CD4-positive, alpha-beta T cell treated with Interleukin-6 at 100 ng/mL for 8 hours (primary cell): Measurements from ENCODE around the gene NRROS.
"Not testable (repeated sequence)": the region's sequence is repeated elsewhere in the genome, so short reads cannot be mapped to it uniquely, and the experiment has no call there.

Experiments used
- DNase-seq: peaks from one replicate; pipeline ENCODE4 v3.0.0-alpha.2; 2020; ENCODE audit warnings: mixed read lengths, low spot score

The NRROS gene

DNA sequence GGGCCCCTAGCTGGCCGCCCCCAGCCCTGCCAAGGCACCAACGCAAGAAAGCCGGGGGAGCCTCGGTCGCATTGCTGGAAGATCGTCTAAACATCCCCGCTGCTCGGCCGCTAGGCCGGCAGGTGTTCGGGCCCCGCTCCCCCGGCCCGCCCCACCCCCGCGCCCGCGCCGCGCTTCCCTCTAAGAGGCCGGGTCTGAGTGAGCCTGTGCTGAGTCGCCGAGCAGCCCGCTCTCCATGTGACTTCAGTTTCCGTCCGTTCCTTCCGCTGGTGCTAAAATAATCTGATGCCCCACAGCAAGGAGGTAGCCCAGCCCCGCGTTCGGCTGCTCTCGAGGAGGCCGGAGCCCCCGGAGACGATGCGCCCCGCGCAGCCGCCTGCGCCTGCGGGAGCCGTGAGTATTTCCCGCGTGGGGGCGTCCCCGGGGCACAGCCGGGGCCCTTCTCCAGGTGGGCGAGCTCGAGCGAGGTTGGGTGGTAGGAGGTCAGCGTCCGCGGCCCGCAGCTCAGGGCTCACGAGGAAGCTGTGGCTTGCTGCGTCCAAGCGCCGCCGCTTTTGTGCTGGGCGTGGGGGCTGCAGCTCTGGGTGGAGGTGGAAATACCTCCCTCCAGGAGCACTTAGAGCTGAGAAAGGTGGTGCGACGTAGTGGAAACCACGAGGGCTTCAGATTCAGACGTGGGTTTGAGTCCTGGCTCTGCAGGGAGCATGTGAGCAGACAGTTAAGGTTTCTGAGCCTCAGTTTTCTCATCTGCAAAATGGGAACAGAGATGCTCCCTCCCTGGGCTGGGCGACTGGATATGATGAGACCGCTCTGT is at the start of gene NRROS:
Gene NRROS, plus strand, starts transcription at position 212 of the 814 bp plus-strand sequence. CDS start 14,846 bp downstream, outside the sequence.
- DNase-seq = peak; percentile 65

DNA sequence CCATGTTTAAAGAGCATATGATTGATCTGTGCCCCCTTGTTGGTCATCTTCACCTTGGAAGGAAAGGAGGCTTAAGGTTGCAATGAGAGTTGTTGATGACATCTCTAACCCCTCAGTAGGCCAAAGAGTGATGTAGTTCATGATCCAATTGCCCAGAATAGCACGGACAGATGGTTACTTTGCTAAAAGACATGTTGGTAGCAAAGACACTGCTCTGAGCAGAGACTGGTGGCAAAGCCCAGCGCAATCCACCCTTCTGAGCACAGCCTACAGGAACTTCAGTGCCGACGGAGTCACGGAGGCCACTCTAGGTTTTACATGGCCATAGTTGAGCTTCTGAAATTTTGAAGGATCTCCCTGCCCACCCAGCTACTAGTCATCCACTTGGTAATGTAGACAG is 49.2 kb upstream of the NRROS start:
- DNase-seq = no peak

DNA sequence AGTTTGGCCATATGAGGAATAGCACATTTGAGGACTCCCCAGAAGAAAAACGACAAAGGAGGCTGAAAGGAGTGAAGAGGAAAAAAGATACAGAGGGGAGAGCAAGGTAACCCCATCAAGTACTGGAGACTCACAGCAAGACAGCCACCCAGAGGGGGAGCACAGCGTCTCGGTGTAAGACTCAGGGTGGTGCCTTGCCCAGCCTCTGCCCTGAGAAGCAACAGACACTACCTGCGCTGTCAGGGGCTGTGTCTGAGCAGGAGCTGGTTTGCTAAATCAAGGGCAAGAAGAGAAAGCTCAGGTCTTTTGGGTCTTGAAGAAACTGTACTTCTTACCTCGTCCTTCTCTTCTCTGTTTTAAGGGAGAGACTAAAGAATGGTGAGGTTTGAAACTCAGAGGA is 43.1 kb upstream of the NRROS start:
- DNase-seq = no peak

DNA sequence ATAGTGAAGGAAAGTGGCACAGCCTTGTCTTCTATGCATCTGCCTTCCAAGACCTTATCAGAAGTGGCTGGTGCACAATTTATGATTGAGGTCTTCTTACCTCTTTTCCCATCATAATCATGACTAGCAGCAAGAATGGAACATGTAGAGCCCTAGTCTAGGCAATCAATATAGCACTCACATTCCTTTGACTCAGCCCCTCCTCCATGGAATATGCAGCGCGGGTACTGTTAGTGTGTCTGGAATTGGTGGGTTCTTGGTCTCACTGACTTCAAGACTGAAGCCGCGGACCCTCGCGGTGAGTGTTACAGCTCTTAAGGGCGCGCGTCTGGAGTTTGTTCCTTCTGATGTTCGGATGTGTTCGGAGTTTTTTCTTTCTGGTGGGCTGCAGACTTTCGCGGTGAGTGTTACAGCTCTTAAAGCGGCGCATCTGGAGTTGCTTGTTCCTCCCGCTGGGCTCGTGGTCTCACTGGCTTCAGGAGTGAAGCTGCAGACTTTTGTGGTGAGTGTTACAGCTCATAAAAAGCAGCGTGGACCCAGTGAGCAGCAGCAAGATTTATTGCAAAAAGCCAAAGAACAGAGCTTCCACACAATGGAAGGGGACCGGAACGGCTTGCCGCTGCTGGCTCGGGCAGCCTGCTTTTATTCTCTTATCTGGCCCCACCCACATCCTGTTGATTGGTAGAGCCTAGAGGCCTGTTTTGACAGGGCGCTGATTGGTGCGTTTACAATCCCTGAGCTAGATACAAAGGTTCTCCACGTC is 41.3 kb upstream of the NRROS start:
- DNase-seq = peak; percentile 66

DNA sequence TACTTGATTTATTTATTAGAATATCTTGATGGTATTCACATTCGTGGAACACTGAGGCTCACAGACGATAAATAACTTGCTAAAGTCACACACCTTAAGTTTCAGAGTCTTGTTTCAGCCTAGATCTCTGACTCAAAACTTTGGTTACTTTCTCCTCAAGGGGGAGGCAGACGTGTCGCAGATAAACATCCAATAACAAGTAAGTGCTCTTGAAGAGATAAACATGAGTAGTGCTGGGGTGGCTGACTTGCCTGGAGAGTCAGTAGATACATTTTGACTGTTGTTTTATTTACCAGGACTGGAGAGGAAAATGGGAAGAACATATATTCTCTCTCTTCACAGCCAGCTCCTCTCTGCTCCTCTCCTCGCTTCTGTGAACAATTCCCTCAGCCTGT is 39.8 kb upstream of the NRROS start:
- no peak for DNase-seq

DNA sequence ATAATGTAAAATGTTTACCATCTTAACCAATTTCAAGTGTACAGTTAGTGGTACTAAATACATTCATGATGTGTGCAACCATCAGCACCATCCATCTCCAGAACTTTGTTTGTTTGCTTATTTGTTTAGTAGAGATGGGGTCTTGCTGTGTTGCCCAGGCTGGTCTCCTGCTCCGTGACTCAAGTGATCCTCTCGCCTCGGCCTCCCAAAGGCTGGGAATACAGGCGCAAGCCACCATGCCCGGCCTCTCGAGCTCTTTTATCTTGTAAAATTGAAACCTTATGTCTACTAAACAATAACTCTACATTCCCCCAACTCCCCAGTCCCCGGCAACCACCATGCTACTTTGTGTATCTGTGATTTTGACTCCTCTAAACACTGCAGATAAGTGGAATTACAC is 39.1 kb upstream of the NRROS start:
- no peak for DNase-seq

DNA sequence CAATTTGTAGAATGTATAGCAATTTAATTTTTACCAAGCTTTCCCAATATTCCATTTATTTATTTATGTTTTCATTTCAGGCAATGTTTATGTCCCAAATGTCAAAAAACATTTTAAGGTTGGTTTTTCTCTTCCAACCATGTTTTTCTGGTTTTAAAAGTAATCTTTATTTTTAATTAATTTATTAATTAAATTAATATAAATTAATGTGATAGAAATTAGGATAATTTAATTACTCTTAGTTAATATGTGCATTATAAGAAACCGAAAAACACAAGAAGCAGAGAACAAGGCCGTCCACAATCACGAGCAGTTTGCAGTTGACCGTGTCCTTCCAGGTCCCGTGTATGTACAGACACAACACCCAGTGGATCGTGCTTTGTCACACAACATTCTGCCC is 36.8 kb upstream of the NRROS start:
- DNase-seq = no peak

DNA sequence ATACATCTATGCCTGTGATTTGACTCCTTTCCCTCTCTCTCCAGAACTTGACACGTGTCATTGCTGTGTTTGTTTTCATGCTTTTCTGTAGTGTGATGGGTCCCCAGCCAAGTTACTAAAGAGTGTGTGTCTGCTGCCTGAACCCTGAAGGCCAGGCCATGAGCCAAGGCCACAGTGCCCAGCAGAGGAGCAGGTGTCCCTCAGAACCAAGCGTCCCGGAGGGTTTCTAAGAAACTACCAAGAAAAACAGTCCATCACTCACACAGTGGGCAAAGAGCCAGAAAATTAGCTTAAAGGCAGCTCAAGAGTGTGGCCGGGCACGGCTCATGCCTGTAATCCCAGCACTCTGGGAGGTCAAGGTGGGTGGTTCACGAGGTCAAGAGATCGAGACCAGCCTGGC is 35.8 kb upstream of the NRROS start:
- no peak for DNase-seq

DNA sequence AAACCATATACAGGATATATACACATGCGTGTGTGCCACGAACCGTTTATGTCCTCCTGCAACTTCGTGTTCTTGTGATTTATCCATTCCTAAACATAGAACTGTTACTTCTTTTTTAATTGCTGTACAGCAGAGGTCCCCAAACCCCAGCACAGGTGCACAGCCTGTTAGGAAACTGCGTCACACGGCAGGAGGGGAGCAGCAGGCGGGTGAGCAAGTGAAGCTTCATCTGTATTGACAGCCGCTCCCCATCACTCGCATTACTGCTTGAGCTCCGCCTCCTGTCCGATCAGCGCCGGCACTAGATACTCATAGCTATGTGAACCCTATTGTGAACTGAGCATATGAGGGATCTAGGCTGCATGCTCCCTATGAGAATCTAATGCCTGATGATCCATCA is 34.9 kb upstream of the NRROS start:
- peak; percentile 76 for DNase-seq

DNA sequence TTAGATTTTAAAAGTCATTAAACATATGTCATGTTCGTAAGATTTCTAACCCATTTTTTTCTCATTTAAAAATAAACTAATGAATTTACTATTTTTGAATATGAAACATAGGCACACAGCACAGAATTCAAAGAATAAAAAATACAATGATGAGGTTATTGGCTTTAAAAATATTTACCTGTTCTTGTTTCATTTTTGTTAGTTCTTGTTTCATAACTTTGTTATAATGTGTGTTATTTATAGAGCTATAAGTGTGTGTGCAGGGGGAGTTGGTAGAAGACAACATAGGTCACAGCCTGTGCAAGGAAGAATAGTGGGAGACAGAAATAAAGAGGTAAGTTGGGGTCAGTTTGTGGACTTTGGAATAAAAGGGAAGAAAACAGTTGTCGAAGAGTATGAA is 30.8 kb upstream of the NRROS start:
- no peak for DNase-seq

DNA sequence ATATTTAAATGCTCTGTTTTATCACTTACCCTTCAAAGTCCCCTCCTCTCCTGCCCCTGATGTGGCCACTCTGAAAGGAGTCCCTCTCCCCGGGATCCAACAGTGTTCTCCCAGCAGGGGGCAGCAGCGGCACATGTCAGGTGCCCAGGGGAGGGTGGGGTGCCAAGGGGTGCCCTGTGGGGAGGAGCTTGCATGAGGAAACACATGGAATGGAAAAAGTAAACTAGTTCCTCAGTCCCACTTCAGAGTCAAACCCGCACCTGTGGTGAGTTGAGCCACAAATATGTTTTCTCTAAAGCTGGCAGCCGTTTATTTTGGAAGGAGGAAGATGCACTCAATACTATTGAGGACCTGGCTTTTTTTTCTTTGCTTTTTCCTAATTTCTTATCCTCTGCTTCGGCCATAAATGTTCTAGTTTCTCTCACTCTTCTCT is 30.1 kb upstream of the NRROS start:
- peak; percentile 92 for DNase-seq

DNA sequence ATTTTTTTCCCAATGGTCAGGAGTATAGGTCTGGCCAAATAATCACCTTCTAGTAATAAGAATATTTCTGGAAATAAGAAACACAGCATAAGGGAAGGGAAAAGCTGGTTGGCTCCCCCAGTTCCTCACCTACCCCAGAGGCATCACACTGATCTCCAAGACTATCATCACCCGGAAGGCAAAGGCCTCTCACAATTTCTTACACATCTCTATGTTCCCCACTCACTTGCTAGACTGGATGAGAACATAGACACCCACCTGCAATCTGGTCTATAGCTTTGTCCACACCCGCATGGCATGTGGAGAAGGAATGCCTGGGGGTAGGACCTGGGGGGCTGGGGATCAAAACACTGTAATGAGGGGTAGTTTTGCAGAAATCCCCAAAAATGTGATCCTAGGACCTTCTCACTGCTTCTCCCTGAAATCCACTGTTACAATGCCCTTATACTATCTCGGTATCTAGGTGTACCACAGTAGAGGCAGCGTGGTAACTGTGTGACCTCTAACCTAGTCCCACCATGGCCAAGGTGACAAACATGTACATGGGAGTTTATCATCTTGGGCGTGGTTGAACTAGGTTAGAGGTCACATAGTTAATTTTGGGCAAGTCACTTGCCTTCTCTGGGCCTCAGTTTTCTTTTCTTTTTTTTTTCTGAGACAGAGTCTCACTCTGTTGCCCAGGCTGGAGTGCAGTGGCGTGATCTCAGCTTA is 29.5 kb upstream of the NRROS start:
- peak; percentile 22 for DNase-seq

DNA sequence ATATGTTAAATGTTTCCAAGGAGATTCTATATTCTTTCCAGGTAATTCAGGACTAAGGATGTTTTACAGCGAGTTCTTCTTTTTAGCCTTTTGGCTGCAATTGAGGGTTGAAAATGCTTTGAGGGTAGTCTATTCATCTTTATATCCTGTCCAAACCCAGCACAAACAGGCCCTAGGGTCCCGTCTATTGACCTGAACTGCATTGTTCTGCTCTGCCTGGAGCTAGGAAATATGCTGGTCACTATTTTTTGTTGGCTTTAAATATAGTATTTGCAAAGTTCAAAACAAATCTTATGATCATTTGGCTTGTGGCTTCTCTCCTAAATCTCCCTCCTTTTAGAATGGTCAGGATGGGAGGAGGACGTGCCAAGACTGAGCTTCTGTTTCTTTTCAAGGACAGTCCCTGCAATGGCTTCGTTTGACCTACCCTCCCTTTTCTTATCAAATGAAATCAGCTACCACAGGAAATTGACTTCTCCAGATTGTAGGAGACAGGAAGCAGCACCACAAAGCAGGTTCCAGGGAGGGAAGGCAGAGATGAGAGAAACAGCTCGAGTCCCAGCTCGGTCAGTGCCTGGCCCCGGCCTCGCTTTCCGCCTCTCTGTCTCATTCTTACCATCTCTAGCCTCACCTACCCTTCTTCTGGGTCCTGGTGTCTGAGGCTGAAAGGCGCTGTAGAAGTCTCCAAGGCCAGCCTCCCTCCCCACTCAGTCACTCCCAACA is 27.6 kb upstream of the NRROS start:
- DNase-seq = peak; percentile 22

DNA sequence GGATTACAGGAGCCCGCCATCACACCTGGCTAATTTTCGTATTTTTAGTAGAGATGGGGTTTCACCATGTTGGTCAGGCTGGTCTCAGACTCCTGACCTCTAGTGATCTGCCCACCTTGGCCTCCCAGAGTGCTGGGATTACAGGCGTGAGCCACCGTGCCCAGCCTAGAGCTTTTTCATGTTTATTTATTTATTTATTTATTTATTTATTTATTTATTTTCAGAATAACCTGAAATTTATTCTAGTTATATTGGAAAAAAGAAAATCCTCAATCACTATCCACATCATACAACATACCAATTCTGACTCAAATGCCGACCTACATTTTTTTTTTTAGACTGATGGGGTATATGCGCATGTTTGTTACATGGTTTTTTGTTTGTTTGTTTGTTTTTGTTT is 24.3 kb upstream of the NRROS start:
- not testable (repeated sequence) for DNase-seq

DNA sequence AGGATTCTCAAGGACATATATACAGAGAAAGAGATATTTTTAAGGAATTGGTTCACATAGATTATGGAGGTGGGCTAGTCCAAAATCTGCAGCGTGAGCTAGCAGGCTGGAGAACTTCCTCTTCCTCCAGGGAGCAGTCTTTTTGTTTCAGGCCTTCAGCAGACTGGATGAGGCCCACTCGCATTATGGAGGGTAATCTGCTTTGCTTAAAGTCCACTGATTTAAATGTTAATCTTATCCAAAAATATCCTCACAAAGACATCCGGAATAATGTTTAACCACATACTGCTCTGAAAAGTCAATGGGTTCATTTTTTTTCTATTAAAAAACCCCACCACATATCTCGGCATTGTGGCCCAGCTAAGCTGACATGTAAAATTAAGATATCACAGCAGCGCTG is 22.2 kb upstream of the NRROS start:
- no peak for DNase-seq

DNA sequence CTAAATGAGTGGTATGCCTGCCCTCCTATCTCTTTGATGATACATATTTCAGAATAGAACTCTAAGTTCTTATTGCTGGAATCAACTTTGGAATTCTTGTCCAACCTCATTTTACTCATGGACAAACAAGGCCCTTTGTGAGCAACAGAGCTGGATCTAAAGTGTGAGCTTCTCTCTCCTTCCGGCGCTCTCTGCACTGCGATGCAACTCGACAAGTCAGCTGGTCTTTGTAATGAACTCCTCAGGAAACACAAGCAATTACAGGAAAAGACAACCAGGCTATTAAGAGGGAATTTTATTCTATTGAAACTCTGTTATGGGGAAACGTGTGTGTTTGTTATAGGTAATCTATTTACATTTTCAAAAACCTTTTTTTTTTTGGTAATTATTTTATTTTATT is 20.3 kb upstream of the NRROS start:
- DNase-seq = no peak

DNA sequence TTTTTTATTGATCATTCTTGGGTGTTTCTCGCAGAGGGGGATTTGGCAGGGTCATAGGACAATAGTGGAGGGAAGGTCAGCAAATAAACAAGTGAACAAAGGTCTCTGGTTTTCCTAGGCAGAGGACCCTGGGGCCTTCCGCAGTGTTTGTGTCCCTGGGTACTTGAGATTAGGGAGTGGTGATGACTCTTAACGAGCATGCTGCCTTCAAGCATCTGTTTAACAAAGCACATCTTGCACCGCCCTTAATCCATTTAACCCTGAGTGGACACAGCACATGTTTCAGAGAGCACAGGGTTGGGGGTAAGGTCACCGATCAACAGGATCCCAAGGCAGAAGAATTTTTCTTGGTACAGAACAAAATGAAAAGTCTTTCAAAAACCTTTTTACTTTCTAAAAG is 19.9 kb upstream of the NRROS start:
- not testable (repeated sequence) for DNase-seq

DNA sequence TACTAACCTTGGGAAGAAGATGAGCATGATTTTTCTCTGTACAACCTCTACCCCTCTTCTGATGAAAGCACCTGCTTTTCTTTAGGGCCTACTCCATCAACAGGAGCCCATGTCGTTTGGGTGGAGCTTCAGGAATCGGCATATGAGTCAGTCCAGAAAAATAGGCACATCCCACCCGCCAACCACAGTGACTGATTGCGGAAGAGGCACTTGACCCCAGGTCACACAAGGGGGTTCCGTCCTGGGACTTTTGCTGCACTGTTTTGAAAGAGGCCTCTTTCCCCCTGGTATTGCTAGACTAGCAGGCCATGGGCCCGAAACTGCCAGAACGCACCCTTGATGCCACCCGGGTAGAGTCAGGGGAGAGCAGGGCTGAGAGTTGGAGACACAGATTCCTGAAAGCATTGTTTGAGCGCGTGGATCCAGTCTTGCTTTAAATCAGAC is 19.3 kb upstream of the NRROS start:
- no peak for DNase-seq

DNA sequence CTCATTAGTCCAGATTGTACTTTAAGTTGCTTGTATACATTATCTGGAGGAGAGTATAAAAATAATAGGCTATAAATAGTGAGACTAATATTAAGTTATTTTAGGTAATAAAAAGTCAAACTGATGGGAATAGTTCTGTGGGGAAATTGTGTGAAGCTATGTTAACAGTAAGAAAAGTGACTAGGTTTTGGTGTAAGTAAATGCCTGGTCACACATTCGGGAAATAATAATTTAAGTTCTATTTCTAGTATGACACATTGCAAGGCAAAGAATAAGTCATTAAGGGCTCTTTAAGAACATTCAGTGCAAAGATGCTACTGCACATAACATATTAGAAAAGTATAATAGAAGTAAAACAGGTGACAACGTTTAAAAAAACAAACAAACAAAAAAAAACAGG is 18.8 kb upstream of the NRROS start:
- DNase-seq = no peak

DNA sequence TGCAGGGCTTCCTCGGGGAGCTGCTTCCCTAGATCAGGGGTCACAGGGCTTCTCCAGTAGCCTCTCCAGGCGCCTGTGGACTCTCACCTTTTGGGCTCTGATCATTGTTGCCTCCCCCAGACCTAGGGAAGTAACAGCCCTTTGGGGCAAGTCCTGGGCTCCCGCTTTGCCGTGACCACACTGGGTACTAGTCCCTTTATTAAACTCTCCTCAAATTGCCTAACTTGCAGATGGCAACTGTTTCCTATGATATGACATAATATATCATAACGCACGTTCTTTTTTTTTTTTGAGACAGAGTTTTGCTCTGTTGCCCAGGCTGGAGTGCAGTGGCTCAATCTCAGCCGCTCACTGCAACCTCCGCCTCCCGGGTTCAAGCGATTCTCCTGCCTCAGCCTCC is 17.9 kb upstream of the NRROS start:
- no peak for DNase-seq

DNA sequence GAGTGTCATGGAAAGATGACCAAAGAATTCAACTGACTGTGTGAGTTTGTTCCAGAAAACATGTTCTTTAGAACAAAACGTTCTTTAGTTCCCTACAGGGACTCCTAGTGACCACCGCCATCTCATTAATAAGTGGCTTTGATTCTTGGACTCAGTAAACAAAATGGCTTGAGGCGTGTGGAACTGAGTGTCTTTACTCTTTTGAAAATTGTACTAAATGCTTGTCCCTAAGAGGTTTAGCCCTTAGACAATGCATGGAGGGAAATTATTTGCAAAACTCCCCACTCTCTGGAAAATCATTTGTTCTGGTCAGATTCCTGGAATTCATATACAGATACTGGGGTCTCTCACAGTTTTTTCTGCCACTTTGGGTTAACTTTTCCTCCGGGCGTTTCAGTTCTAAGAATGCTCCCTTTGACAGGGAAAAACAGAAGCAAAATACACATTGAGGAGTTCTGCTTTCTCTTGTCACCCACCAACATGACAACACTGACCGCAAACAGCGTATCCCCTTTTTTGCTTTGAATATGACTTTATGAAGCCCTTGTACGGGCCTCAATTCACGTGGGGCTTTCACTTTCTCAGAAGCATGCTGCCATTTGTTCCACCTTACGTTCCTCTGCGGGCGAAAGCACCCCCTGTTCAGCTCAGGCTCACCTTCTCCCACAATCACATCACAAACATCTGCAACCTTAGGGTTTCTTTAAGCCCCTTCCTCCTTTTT is 15.3 kb upstream of the NRROS start:
- DNase-seq = no peak
